ENCODE data around the gene TMEM150A. TPM values are rescaled to one million over a fixed set of nuclear protein-coding genes. Genes with fewer than 3 reads are reported as not detected.

TMEM150A gene
- total RNA-seq, 1 donor from 2014 or later, result 26.7 TPM

GRCh38 chr2:85611705-85612587 lies 9.4 kb upstream of the TMEM150A start, which contains the start of gene C2orf68:
TSS of gene C2orf68 (minus strand) at chr2:85612066. CDS start at chr2:85611984, 82 bp downstream.
- peak within 1 kb of the TSS; percentile 83 to 87 for H3K27ac ChIP-seq
- no peak for TF ChIP-seq CTCF (IDR thresholded peaks at IDR 0.05)
- H3K4me3 ChIP-seq, result peak within 1 kb of the TSS; percentile 96
- peaks cover 5 to 20% of the 10 kb centered on the region in 2 donors for H3K36me3 ChIP-seq
- H3K9me3 ChIP-seq, result no peaks in the 10 kb centered on the region
- H3K27me3 ChIP-seq, result no peaks in the 10 kb centered on the region
- intact Hi-C loops (cut with DNase I), result loop anchor here (10.0 kb wide), 1 partner anchor 493 kb away; the partner anchor contains the start of genes POLR1A and PTCD3
- H3K4me1 ChIP-seq, result peaks cover 0 to 23% of the 10 kb centered on the region in 2 donors
- peak; percentile 59 to 95 for DNase-seq (ENCODE audit: low spot score in 2 of 2)

GRCh38 chr2:85611217-85611704 lies 8.8 kb upstream of the TMEM150A start:
- no peaks in the 10 kb centered on the region for H3K9me3 ChIP-seq
- TF ChIP-seq CTCF (IDR thresholded peaks at IDR 0.05), result no peak
- peak overlapping the region; percentile 96 for H3K4me3 ChIP-seq
- H3K27me3 ChIP-seq, result no peaks in the 10 kb centered on the region
- peak overlapping the region; percentile 83 to 87 for H3K27ac ChIP-seq
- H3K36me3 ChIP-seq, result peaks cover 5 to 20% of the 10 kb centered on the region in 2 donors
- no peak for DNase-seq (ENCODE audit: low spot score in 2 of 2)
- peaks cover 0 to 27% of the 10 kb centered on the region in 2 donors for H3K4me1 ChIP-seq
- intact Hi-C loops (cut with DNase I), result loop anchor here (10.0 kb wide), 1 partner anchor 494 kb away; the partner anchor contains the start of genes POLR1A and PTCD3

GRCh38 chr2:85607268-85608215 lies 5.0 kb upstream of the TMEM150A start:
- DNase-seq (ENCODE audit: low spot score in 2 of 2), result no peak

DNA sequence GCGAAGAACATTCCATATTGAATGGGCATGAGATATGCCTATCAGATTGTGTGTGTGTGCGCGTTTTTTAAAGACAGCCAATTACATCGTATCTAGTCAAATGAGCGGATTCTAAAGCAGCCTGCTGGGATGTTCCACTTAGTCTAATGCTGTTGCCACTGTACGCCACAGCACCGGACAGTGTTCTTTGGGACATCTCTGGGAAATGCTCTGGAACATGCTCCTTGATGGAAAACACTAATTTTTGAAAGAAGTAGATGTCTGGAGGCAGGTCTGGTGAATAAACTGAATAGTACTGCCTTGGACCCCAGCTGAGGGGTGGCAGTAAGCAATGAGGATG lies 3.6 kb upstream of the TMEM150A start:
- Histone ChIP-seq H3K27me3 (no peaks in the 10 kb centered on the region), H3K36me3 (peaks cover 5 to 20% of the 10 kb centered on the region in 2 donors), H3K9me3 (no peaks in the 10 kb centered on the region), H3K4me3 (peak overlapping the region in 1 of 2 donors; percentile 16), H3K27ac (peak overlapping the region; percentile 58 to 63), H3K4me1 (peaks cover 10 to 48% of the 10 kb centered on the region in 2 donors)
- no peak for TF ChIP-seq CTCF (IDR thresholded peaks at IDR 0.05)
- intact Hi-C loops (cut with DNase I), result no loop called here
- no peak for DNase-seq (ENCODE audit: low spot score in 2 of 2)

More at GRCh38 chr2:85607268-85608215, 5.0 kb upstream of the TMEM150A start:
- no peak for TF ChIP-seq CTCF (IDR thresholded peaks at IDR 0.05)
- Histone ChIP-seq H3K4me1 (peaks cover 10 to 46% of the 10 kb centered on the region in 2 donors), H3K4me3 (no peak overlapping the region), H3K27ac (peak overlapping the region; percentile 24 to 43), H3K9me3 (no peaks in the 10 kb centered on the region), H3K27me3 (no peaks in the 10 kb centered on the region), H3K36me3 (peaks cover 5 to 20% of the 10 kb centered on the region in 2 donors)
- intact Hi-C loops (cut with DNase I), result no loop called here

All from ascending aorta (tissue), 2 donors.